Lung (tissue), 12 donors: ENCODE measurements around the gene PRMT3. TPM values are rescaled to one million over a fixed set of nuclear protein-coding genes. Genes with fewer than 3 reads are reported as not detected.
A peak's percentile ranks its signal among the peaks of the same experiment; 100 is the strongest.

Experiments
- ATAC-seq: fragments of 200-7000 bp; cut with Tn5 transposase; one replicate; pipeline ENCODE4 v1.9.1; 2020; ENCODE audit warnings: moderate number of reproducible peaks; ENCODE audit not compliant: insufficient read depth, low FRiP score
- DNase-seq, 3 donors: peaks; one replicate each; pipeline ENCODE4 v3.0.0-alpha.2; 2013 to 2017
- H3K27ac ChIP-seq, 2 donors: one replicate each; pipeline ENCODE4 v1.5.1; 2013; ENCODE audit warnings: mild to moderate bottlenecking in 2 of 2, moderate library complexity in 2 of 2, control low read depth in 1 of 2, inconsistent platforms in 1 of 2, low read depth in 1 of 2, low read length in 1 of 2
- H3K27me3 ChIP-seq, 3 donors: one replicate each; pipeline ENCODE4 v1.5.1; 2013; ENCODE audit warnings: low read length in 2 of 3; ENCODE audit not compliant: control insufficient read depth in 3 of 3, insufficient read depth in 3 of 3
- H3K36me3 ChIP-seq, 4 donors: one replicate each; pipeline ENCODE4 v1.5.1; 2013; ENCODE audit warnings: low read length in 4 of 4, mild to moderate bottlenecking in 1 of 4, moderate library complexity in 1 of 4; ENCODE audit not compliant: control insufficient read depth in 4 of 4, insufficient read depth in 4 of 4
- H3K4me1 ChIP-seq, 5 donors: one replicate each; pipeline ENCODE4 v1.5.1; 2013; ENCODE audit warnings: low read length in 5 of 5, mild to moderate bottlenecking in 2 of 5, moderate library complexity in 1 of 5; ENCODE audit not compliant: control insufficient read depth in 5 of 5, insufficient read depth in 5 of 5
- H3K4me3 ChIP-seq: one replicate; pipeline ENCODE4 v1.5.1; 2013; ENCODE audit warnings: mild to moderate bottlenecking, control low read depth, moderate library complexity
- H3K9ac ChIP-seq, 2 donors: one replicate each; pipeline ENCODE4 v1.5.1; 2013; ENCODE audit warnings: low read length in 2 of 2, control low read depth in 1 of 2; ENCODE audit not compliant: insufficient read depth in 1 of 2
- H3K9me3 ChIP-seq, 4 donors: one replicate each; pipeline ENCODE4 v1.5.1; 2013; ENCODE audit warnings: low read length in 3 of 4, mild to moderate bottlenecking in 1 of 4, moderate library complexity in 1 of 4; ENCODE audit not compliant: control insufficient read depth in 4 of 4, insufficient read depth in 3 of 4
- CTCF ChIP-seq: IDR thresholded peaks from 2 replicates; pipeline ENCODE4 v1.5.1; 2012; ENCODE audit warnings: mild to moderate bottlenecking; ENCODE audit errors: control extremely low read depth, extremely low read depth
- WGBS, 2 donors: extraction: QIAGEN DNeasy Blood & Tissue Kit; methylation state at CpG; one replicate each; pipeline ENCODE4 v1.1.7; 2013; 5-methylcytosine and 5-hydroxymethylcytosine counted together
- polyA plus RNA-seq, 2 donors: library from polyadenylated mRNA; stranded (reverse); fragments of 200-250 nt; gene quantifications; one replicate each; pipeline ENCODE4 v1.2.1, GENCODE V29; 2013
- total RNA-seq, 2 donors: library from RNA; depleted of rRNA in 1 of 2; stranded (reverse); fragments of >200 nt in 1 of 2; gene quantifications; one replicate each; pipeline ENCODE4 v1.2.1, GENCODE V29; 2014 to 2021
- donor health status: control.
- donor health status: control.
- donor health status: Bipolar disorder and iron deficiency.
- donor health status: healthy.
- donor health status: DM: yes; HTN: yes; CAD: no.

The PRMT3 gene
- total and polyA plus RNA-seq, 4 donors = 8.2 to 19.7 (median 10.3) TPM

GRCh38 chr11:20536784-20537183 lies 149.3 kb downstream of the PRMT3 start:
- Histone ChIP-seq H3K9ac (no peak overlapping the region), H3K9me3 (peaks cover 0 to 2% (median 0%) of the 10 kb centered on the region in 4 donors), H3K36me3 (no peaks in the 10 kb centered on the region), H3K4me3 (no peak overlapping the region), H3K27ac (no peak overlapping the region), H3K4me1 (no peaks in the 10 kb centered on the region), H3K27me3 (no peaks in the 10 kb centered on the region)
- 56 to 67% methylated on average over 1 of the region's 1 CpG for WGBS, 2 donors
- ATAC-seq = no peak
- no peak for TF ChIP-seq CTCF
- DNase-seq = no peak

- H3K4me1 ChIP-seq = no peaks in the 10 kb centered on the region
- WGBS, 2 donors = 40 to 65% methylated on average over 2 of the region's 2 CpGs
- no peaks in the 10 kb centered on the region for H3K27me3 ChIP-seq
- ATAC-seq (no peak), DNase-seq (no peak)
- no peak overlapping the region for H3K27ac ChIP-seq
- H3K36me3 ChIP-seq = no peaks in the 10 kb centered on the region
- no peak overlapping the region for H3K4me3 ChIP-seq
- no peaks in the 10 kb centered on the region for H3K9me3 ChIP-seq
- no peak overlapping the region for H3K9ac ChIP-seq
- no peak for TF ChIP-seq CTCF
Measured at GRCh38 chr11:20541503-20541902, 154.0 kb downstream of the PRMT3 start.

- Histone ChIP-seq H3K9me3 (no peaks in the 10 kb centered on the region), H3K9ac (no peak overlapping the region), H3K27ac (no peak overlapping the region), H3K4me3 (no peak overlapping the region), H3K27me3 (no peaks in the 10 kb centered on the region), H3K4me1 (no peaks in the 10 kb centered on the region), H3K36me3 (no peaks in the 10 kb centered on the region)
- DNase-seq (peak in 2 of 3 donors; percentile 2 to 10), ATAC-seq (no peak)
- WGBS, 2 donors = 41 to 45% methylated on average over 8 of the region's 8 CpGs
- TF ChIP-seq CTCF = no peak
Measured at GRCh38 chr11:20544603-20545237, 157.2 kb downstream of the PRMT3 start.

DNA sequence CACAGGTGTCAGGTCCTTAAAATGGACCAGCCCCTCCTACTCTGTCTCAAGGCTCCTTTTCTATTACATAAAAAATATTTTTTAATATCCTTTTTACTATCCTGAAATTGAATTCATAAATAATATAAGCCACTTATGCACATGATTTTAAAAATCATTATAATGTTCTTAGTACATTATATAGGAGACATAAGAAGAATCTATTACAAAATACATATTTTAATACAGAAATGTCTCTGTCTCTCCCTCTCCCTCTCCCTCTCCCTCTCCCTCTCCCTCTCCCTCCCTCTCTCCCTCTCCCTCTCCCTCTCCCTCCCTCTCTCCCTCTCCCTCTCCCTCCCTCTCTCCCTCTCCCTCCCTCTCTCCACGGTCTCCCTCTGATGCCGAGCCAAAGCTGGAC lies 159.9 kb downstream of the PRMT3 start:
- ATAC-seq = no peak

More for the DNA sequence above, 159.9 kb downstream of the PRMT3 start:
- H3K9me3 ChIP-seq = no peaks in the 10 kb centered on the region
- H3K36me3 ChIP-seq = no peaks in the 10 kb centered on the region
- H3K4me3 ChIP-seq = no peak overlapping the region
- WGBS, 2 donors = 94% methylated on average over 2 of the region's 2 CpGs; no CpG with 5 or more reads in 1 of the 2 donors
- no peak overlapping the region for H3K27ac ChIP-seq
- DNase-seq = no peak
- peaks cover 0 to 4% (median 0%) of the 10 kb centered on the region in 3 donors for H3K27me3 ChIP-seq
- no peak for TF ChIP-seq CTCF
- no peaks in the 10 kb centered on the region for H3K4me1 ChIP-seq
- no peak overlapping the region for H3K9ac ChIP-seq
